ENCODE measurements around the gene PRR5L.

Gene PRR5L

GRCh38 chr11:36400766-36401455, 104.8 kb downstream of the PRR5L start:
- no peak for DNase-seq (ENCODE audit: low read depth)

- DNase-seq (ENCODE audit: low read depth): no peak
These were observed 106.6 kb downstream of the PRR5L start for GRCh38 chr11:36402568-36403170.

GRCh38 chr11:36403661-36404060, 107.6 kb downstream of the PRR5L start:
- DNase-seq (ENCODE audit: low read depth): no peak

DNA sequence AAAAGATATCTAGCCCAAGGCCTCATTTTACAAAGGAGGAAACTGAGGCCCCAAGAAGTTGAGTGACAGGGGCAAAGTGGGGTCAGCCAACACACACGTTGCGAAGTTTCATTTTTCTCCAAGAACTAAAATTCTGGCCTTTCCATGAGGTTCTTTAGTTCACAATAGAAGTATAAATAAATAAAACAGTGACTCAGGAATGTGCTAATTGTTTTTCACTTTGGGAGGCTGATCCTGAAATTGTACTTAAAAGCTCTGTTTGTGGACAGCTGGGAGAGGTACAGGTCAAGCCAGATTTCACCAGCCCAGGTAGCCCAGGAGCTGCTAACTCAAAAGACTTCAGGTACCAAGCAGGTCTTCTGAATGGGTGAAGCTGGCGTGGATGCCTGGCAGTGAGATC, 108.7 kb downstream of the PRR5L start:
- no peak for DNase-seq (ENCODE audit: low read depth)

- no peak for DNase-seq (ENCODE audit: low read depth)
These were observed 109.7 kb downstream of the PRR5L start for GRCh38 chr11:36405585-36406367.

GRCh38 chr11:36407356-36407755, 111.3 kb downstream of the PRR5L start:
- DNase-seq (ENCODE audit: low read depth): no peak

- no peak for DNase-seq (ENCODE audit: low read depth)
These were observed 112.5 kb downstream of the PRR5L start for GRCh38 chr11:36408498-36409136.

GRCh38 chr11:36409152-36409816, 113.2 kb downstream of the PRR5L start:
- no peak for DNase-seq (ENCODE audit: low read depth)

- no peak for DNase-seq (ENCODE audit: low read depth)
These were observed 115.1 kb downstream of the PRR5L start for GRCh38 chr11:36411202-36411640.

DNA sequence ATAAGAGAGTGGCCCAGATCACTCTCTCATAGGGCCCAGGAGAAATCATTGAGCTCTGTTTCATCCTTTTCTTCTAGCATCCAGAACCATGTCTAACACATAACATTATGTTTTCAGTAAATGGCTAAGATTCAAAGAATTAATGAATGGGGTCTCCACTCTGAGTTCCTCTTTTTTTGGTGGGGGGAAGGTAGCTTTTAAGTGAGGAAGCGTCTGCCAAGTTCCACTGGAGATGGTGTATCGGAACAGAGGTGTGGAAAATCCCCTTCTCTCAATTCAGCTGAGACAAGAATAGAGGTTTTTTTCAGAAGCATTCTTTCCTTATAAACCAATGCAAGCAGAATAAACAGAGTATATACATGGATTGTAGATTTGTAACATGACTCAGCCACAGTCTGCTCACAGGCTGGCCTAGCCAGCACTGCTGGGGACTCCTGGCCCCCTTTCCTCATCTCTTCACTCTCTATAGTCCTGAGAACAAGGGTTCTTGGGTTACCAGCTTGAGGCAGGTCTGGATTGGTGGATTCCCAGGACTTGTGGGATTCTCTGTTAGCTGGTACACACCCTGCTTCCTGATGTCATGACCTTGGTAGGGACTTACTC, 116.8 kb downstream of the PRR5L start:
- no peak for DNase-seq (ENCODE audit: low read depth)

DNA sequence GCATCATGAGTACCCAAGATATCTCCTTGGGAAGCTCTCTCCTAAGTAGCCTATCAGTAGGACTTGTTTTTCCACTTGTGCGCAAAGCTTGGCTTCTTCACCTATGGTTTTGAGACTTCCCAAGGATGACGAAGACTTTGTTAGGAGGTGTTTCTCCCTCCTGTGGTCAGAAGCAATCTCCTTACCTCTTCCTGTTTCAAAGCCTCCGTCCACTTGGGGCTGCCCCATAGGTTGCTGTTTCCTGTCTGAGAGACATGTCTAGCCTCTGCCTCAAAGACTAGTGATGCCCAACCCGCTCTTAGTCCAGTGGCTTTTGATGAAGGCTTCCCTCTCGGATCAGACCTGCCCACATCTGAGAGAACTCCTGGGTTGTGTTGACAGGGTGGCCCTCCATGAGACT, 121.1 kb downstream of the PRR5L start:
- no peak for DNase-seq (ENCODE audit: low read depth)

DNA sequence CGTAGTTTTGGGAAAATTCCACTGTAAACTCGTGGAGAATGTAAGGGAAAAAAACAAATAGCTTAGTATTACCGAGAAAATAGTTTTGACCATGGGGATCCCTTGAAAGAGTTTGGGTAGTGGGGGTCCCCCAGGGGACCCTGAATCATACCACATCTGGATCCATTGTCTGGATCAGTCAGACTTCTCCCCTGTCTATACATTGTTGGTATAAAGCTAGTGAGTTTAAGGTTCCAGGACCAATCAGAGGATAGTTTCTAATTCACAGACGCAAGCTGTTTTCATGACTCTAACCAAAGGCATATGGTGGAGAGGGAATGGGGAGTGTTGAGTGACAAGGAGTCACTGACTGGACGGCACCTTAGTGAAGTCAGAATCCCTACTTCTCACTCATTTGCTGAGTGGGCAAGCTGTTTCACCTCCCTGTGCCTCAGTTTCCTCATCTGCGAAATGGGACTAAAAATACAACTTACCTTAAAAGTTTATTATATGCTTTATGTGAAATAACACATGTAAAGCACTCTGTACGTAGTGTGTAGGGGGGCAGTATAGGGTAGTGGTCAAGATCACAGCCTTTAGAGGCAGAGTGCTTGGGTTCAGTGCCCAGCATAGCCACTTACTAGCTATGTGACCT, 123.8 kb downstream of the PRR5L start:
- DNase-seq (ENCODE audit: low read depth): no peak

GRCh38 chr11:36421546-36422155, 125.6 kb downstream of the PRR5L start:
- no peak for DNase-seq (ENCODE audit: low read depth)

DNA sequence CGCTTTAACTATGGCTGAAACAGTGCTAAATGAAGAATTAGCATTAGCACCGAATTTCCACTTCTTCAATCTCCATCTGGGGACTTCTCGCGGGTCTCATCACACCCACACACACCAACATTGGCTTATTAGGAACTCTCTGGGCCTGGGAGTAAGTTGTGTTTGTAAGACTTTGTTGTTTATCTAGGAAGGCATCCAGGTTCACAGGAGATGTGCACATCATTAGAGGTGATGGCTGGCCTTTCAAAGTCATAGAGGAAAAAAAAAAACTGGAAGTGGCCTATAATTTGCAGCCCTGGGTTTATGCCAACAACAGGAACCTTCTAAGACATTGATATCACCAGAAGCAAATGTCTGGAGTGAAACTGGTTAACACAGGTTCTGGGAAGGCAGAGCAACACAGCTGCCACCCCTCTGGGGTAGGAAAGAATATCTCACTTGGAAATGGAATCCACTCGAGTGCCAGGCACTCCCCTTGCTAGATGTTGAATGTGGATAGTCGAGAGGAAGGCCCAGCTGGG, 129.5 kb downstream of the PRR5L start:
- DNase-seq (ENCODE audit: low read depth): no peak

DNA sequence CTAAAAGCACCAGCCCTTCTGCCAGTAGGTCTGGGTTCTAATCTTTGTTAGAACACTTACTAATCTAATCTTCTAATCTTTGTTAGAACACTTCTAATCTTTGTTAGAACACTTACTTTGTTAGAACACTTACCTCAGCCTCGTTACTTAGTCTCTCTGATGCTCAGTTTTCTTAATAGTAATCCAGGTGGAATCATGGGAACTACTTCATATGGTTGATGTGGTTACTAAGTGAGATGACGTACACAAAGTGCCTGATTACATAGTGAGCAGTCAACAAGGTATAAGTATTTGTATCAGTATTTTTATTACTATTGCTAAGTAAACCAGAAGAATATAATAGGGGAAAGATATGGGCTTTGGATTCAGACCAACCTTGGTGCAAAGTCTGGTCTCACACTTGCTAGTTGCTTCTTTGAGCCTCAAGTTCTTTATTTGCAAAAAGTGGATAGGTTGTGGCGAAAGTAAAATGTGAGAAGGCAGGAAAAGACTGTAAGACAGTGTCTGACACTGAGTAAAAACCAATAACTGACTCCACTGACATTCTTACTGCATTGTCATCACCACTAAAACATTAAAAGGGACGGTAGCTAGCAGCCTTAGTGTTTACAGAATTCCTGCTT, 130.2 kb downstream of the PRR5L start:
- no peak for DNase-seq (ENCODE audit: low read depth)

- DNase-seq (ENCODE audit: low read depth): no peak
These were observed 131.0 kb downstream of the PRR5L start for GRCh38 chr11:36427079-36427478.

DNA sequence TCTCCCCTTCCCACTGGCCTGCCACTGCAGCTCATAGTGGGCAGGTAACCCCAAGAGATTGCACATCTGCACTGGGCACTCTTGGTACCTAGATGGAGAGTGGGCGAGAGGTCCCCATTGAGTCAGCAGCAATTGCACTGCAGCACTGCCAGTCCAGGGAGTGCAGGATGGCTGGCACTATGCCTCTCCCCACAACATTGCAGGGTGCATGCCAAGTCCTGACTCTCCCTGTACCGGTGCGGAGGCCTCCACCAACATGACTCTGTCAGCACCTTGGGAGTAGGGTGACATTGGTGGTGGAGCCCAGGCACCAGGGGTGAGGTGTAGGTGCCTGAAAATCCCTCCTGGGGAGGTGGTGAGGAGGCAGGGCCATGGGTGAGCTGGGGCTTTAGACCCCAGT, 131.8 kb downstream of the PRR5L start:
- DNase-seq (ENCODE audit: low read depth): no peak

DNA sequence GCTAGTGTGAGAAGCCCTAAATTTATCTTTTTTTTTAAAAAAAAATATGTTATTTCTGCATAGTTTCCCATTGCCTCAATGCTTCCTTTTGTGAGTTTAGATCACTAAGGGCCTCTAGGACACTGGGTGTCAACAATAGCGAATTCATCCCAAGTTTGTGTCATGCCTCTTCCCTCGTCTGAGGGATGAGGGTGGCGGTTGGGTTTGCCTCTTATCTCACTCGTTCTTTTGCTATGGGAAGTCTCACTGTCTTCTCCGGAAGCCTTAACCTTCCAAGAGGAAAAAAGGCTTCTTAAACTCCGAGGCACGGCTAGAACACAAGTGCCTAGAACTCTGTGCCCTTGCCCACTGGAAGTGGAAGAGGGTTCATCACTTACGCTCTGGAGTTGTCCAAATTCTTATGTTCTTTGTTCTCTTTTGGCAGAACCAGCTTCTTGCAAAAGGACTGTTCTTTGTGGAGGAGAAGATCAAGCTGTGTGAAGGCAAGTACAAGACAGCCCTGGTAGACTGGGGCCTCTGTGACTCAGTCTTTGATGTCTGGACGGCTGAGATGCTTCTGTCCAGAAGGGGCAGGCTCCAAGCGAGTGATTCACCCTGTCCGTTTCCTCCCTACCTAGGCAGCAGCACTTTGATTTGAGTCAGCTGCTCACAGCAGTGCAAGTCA, 135.5 kb downstream of the PRR5L start:
- peak; percentile 19 for DNase-seq (ENCODE audit: low read depth)

GRCh38 chr11:36432093-36432469, 136.0 kb downstream of the PRR5L start:
- DNase-seq (ENCODE audit: low read depth): no peak

DNA sequence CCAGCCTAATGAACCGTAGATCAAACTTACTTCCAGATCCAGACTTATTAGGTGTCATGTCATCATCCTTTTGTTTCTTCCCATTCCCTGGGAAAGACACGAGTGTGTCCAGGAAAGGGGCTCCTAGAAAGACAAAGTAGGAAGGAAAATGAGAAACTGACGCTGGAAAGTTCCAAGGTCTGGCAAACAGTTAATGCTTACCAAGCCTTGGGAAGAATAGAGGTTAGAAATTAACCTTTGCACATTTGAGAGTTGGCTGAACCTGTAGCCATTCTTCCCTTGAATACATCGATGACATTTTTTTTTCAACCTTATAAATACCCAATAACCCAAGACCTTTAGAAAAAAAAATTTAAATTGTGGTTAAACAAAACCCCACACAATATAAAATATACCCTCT, 136.7 kb downstream of the PRR5L start:
- DNase-seq (ENCODE audit: low read depth): no peak
